HEK293 (cell line): Measurements from ENCODE around the gene SH3GL2.

Experiments used
- CTCF ChIA-PET: fragments of 350-600 bp; formaldehyde crosslinking; extraction: SDS; loops from one replicate; lab custom pipeline; 2021; ENCODE audit warnings: antibody characterized with exemption; lab: Yijun Ruan, JAX
- POLR2A ChIA-PET: fragments of 300-600 bp; formaldehyde crosslinking; extraction: SDS; loops from one replicate; lab custom pipeline; 2020; ENCODE audit warnings: antibody characterized with exemption, inconsistent platforms; lab: Yijun Ruan, JAX
- H3K27ac ChIP-seq: fragments of 200-500 bp; sonication (Bioruptor generic); 2 replicates; pipeline ENCODE4 v1.5.1; 2014; ENCODE audit warnings: low read depth, low read length, control low read depth, inconsistent platforms; ENCODE audit errors: extremely low read depth
- H3K36me3 ChIP-seq, 2 experiments: fragments of 200-500 bp in 1 of 2; sonication (Bioruptor generic) in 1 of 2; 1 replicate in 1 of 2; 2 replicates in 1 of 2; pipeline ENCODE4 v1.5.1; 2014 to 2017; ENCODE audit warnings: inconsistent platforms in 2 of 2, low read length in 2 of 2; ENCODE audit not compliant: control insufficient read depth in 2 of 2, insufficient read depth in 1 of 2
- H3K4me1 ChIP-seq: fragments of 200-500 bp; sonication (Bioruptor generic); 2 replicates; pipeline ENCODE4 v1.5.1; 2014; ENCODE audit warnings: mild to moderate bottlenecking, low read length, inconsistent platforms; ENCODE audit not compliant: control insufficient read depth, insufficient read depth
- H3K4me3 ChIP-seq: 2 replicates; pipeline ENCODE4 v1.5.1; 2011; ENCODE audit warnings: low read depth, mild to moderate bottlenecking, control low read depth, low read length, moderate library complexity
- H3K9me3 ChIP-seq: fragments of 200-500 bp; sonication (Bioruptor generic); 2 replicates; pipeline ENCODE4 v1.5.1; 2014; ENCODE audit warnings: low read depth, low read length, inconsistent platforms; ENCODE audit not compliant: control insufficient read depth, insufficient read depth
- FEZF1 ChIP-seq: fragments of 450-650 bp; formaldehyde crosslinking; IDR thresholded peaks from 2 replicates; pipeline ENCODE4 v1.5.1; 2016; ENCODE audit warnings: missing biosample characterization, missing genetic modification characterization
- KLF9 ChIP-seq: fragments of 450-650 bp; formaldehyde crosslinking; IDR thresholded peaks from 2 replicates; pipeline ENCODE4 v1.5.1; 2016; ENCODE audit warnings: missing biosample characterization, missing genetic modification characterization, low read depth
- MZF1 ChIP-seq: fragments of 450-650 bp; formaldehyde crosslinking; IDR thresholded peaks from 2 replicates; pipeline ENCODE4 v1.5.1; 2017; ENCODE audit warnings: missing biosample characterization, missing genetic modification characterization, borderline replicate concordance
- ZNF10 ChIP-seq: fragments of 450-650 bp; formaldehyde crosslinking; IDR thresholded peaks from 2 replicates; pipeline ENCODE4 v1.5.1; 2017; ENCODE audit warnings: missing biosample characterization, missing genetic modification characterization
- ZNF140 ChIP-seq: fragments of 450-650 bp; formaldehyde crosslinking; IDR thresholded peaks from 2 replicates; pipeline ENCODE4 v1.5.1; 2016; ENCODE audit warnings: missing biosample characterization, missing genetic modification characterization
- ZNF16 ChIP-seq: fragments of 450-650 bp; formaldehyde crosslinking; IDR thresholded peaks from 2 replicates; pipeline ENCODE4 v1.5.1; 2016; ENCODE audit warnings: low read depth, missing biosample characterization, missing genetic modification characterization
- ZNF214 ChIP-seq: fragments of 450-650 bp; formaldehyde crosslinking; IDR thresholded peaks from 2 replicates; pipeline ENCODE4 v1.5.1; 2017; ENCODE audit warnings: missing biosample characterization, mild to moderate bottlenecking, missing genetic modification characterization, borderline replicate concordance
- ZNF350 ChIP-seq: fragments of 450-650 bp; formaldehyde crosslinking; IDR thresholded peaks from 2 replicates; pipeline ENCODE4 v1.5.0; 2017; ENCODE audit warnings: missing biosample characterization, mild to moderate bottlenecking, missing genetic modification characterization
- ZNF48 ChIP-seq: fragments of 450-650 bp; formaldehyde crosslinking; IDR thresholded peaks from 2 replicates; pipeline ENCODE4 v1.5.1; 2016; ENCODE audit warnings: missing biosample characterization, missing genetic modification characterization
- ZNF530 ChIP-seq: fragments of 450-650 bp; formaldehyde crosslinking; IDR thresholded peaks from 2 replicates; pipeline ENCODE4 v1.5.1; 2016; ENCODE audit warnings: low read depth, missing biosample characterization, missing genetic modification characterization
- ZNF596 ChIP-seq: fragments of 450-650 bp; IDR thresholded peaks from 2 replicates; pipeline ENCODE4 v1.5.0; 2018; ENCODE audit warnings: missing biosample characterization, mild to moderate bottlenecking, missing genetic modification characterization, moderate library complexity
- ZNF610 ChIP-seq: fragments of 450-650 bp; formaldehyde crosslinking; IDR thresholded peaks from 2 replicates; pipeline ENCODE4 v1.5.1; 2016; ENCODE audit warnings: missing biosample characterization, missing genetic modification characterization, borderline replicate concordance
- ZNF747 ChIP-seq: fragments of 450-650 bp; formaldehyde crosslinking; IDR thresholded peaks from 2 replicates; pipeline ENCODE4 v1.5.1; 2016; ENCODE audit warnings: missing biosample characterization, missing genetic modification characterization
- ZNF785 ChIP-seq: fragments of 450-650 bp; formaldehyde crosslinking; IDR thresholded peaks from 2 replicates; pipeline ENCODE4 v1.5.1; 2016; ENCODE audit warnings: missing biosample characterization, missing genetic modification characterization
- ZNF843 ChIP-seq: fragments of 450-650 bp; formaldehyde crosslinking; IDR thresholded peaks from 2 replicates; pipeline ENCODE4 v1.5.1; 2016; ENCODE audit warnings: missing biosample characterization, missing genetic modification characterization
- TF ChIP-seq, protein P1 (sequence below): fragments of 450-650 bp; formaldehyde crosslinking; IDR thresholded peaks from 2 replicates; pipeline ENCODE4 v1.5.1; 2016; ENCODE audit warnings: missing biosample characterization, missing genetic modification characterization
- TF ChIP-seq, protein P2 (sequence below): fragments of 450-650 bp; formaldehyde crosslinking; IDR thresholded peaks from 2 replicates; pipeline ENCODE4 v1.5.1; 2017; ENCODE audit warnings: missing biosample characterization, missing genetic modification characterization

SH3GL2 gene

DNA sequence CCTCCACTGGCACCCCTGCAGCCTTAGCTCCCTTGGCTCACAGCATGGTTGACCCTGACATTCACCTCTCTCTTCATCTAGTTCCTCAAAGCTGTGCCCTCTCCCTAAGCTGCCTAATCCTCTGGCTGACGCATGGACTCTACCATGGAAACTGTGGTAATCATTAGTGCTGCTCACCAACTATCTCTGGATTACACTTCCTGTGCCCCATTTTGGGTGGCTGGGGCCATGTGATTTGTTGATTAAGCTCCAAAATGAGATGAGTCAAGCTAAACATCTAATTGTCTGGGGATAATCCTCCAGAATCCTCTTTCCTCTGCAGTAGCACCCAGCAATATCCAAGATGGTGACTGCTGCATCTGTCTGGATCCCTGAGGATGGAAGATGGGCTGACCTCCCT is 264.4 kb downstream of the SH3GL2 start:
- peaks cover 8% of the 10 kb centered on the region; the same call in 1 of the 2 replicates for H3K4me1 ChIP-seq
- H3K9me3 ChIP-seq = no peaks in the 10 kb centered on the region
- H3K36me3 ChIP-seq = no peaks in the 10 kb centered on the region
- no peak overlapping the region for H3K4me3 ChIP-seq
- H3K27ac ChIP-seq = no peak overlapping the region
- ChIA-PET POLR2A (no interaction called here), CTCF (interaction anchor here (0.7 to 1.2 kb wide), 2 partner anchors 117 to 370 kb away, joined by 3 to 4 read pairs; no protein-coding TSS in a partner anchor)
- no peak for TF ChIP-seq FEZF1 (tag by site-specific recombination)
- no peak for TF ChIP-seq ZNF530
- TF ChIP-seq, protein P1, sequence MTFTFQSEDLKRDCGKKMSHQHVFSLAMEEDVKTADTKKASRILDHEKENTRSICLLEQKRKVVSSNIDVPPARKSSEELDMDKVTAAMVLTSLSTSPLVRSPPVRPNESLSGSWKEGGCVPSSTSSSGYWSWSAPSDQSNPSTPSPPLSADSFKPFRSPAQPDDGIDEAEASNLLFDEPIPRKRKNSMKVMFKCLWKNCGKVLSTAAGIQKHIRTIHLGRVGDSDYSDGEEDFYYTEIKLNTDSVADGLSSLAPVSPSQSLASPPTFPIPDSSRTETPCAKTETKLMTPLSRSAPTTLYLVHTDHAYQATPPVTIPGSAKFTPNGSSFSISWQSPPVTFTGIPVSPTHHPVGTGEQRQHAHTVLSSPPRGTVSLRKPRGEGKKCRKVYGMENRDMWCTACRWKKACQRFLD = no peak
- TF ChIP-seq KLF9 (tag by site-specific recombination) = no peak
- no peak for TF ChIP-seq ZNF140 (tag by site-specific recombination)
- no peak for TF ChIP-seq ZNF10 (tag by site-specific recombination)
- no peak for TF ChIP-seq ZNF596 (tag by site-specific recombination)
- no peak for TF ChIP-seq ZNF785 (tag by site-specific recombination)
- no peak for TF ChIP-seq ZNF350 (tag by site-specific recombination)
- TF ChIP-seq ZNF610 (tag by site-specific recombination) = no peak
- no peak for TF ChIP-seq ZNF48 (tag by site-specific recombination)
- no peak for TF ChIP-seq ZNF214 (tag by site-specific recombination)
- TF ChIP-seq ZNF747 (tag by site-specific recombination) = no peak
- no peak for TF ChIP-seq ZNF16 (tag by site-specific recombination)
- TF ChIP-seq MZF1 = no peak
- TF ChIP-seq ZNF843 = no peak
- TF ChIP-seq, protein P2, sequence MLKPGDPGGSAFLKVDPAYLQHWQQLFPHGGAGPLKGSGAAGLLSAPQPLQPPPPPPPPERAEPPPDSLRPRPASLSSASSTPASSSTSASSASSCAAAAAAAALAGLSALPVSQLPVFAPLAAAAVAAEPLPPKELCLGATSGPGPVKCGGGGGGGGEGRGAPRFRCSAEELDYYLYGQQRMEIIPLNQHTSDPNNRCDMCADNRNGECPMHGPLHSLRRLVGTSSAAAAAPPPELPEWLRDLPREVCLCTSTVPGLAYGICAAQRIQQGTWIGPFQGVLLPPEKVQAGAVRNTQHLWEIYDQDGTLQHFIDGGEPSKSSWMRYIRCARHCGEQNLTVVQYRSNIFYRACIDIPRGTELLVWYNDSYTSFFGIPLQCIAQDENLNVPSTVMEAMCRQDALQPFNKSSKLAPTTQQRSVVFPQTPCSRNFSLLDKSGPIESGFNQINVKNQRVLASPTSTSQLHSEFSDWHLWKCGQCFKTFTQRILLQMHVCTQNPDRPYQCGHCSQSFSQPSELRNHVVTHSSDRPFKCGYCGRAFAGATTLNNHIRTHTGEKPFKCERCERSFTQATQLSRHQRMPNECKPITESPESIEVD (tag by site-specific recombination) = no peak
